Astrocyte (in vitro differentiated cells and primary cell): ENCODE measurements around the gene GPC5.

ENCODE experiments used
- CTCF ChIP-seq: IDR thresholded peaks from 2 replicates; pipeline ENCODE4 v1.5.1; 2011; ENCODE audit warnings: low read depth, mild to moderate bottlenecking, inconsistent platforms, low read length, moderate library complexity; ENCODE audit not compliant: insufficient read depth
- EZH2 ChIP-seq: IDR thresholded peaks from 2 replicates; pipeline ENCODE4 v1.6.1; 2012; ENCODE audit warnings: mild to moderate bottlenecking, low read length, inconsistent platforms; ENCODE audit not compliant: insufficient read depth

- TF ChIP-seq CTCF (no peak), EZH2 (no peak)
These were observed 1112.0 kb downstream of the GPC5 start for GRCh38 chr13:92510416-92510815.
